ENCODE data around the gene CHAF1A. TPM values are rescaled to one million over a fixed set of nuclear protein-coding genes. Genes with fewer than 3 reads are reported as not detected.

The CHAF1A gene
- total and polyA plus RNA-seq, 4 donors, result 5.2 to 9.3 (median 6.7) TPM

DNA sequence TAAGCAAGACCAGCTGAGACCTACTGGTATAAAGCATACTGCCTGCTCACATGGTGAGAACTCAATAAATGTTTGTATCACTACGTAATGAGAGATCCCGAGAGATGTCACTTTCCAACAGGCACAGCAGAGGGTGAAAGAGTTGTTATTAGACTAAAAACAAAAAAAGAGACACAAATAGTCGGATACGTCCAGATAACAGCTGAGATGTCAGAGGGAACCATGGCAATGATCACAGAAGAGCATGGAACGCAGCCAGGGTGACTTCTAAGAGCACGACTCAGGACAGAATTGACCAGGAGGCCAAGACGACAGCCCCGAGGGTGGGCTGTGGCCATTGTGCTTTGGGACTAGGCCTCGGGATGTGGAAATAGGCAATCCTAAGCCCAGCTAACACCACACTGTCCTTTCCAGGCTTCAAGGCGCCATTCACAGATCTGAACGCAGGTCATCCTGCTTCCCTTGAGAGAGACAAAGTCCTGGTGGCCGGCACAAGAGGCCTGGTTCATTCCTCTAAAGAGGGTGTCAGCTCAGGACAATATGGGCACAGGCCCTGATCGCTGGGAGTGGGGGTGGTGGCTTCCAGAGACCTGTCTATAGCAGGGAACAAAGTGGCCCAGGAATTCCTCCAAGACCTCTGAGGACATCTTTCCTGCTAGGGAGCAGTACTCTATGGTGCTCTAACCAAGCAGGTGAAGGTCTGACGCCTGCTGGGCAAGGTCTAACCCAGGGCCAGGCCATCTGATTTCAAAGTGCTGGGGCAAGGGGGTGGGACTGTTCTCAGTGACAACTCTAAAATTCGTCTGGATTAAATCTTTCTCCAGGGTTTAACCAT is 5.3 kb upstream of the CHAF1A start:
- 77 to 78% methylated on average over 15 of the region's 15 CpGs for WGBS, 2 donors
- no peaks in the 10 kb centered on the region for H3K9me3 ChIP-seq (ENCODE audit: control insufficient read depth, low read length)
- H3K27me3 ChIP-seq (ENCODE audit: control insufficient read depth in 1 of 2, insufficient read depth in 2 of 2, low read length in 1 of 2), result no peaks in the 10 kb centered on the region
- ATAC-seq (ENCODE audit: low FRiP score), result no peak
- no peak for DNase-seq
- H3K4me3 ChIP-seq (ENCODE audit: low read length in 2 of 2), result no peak overlapping the region
- no peaks in the 10 kb centered on the region for H3K4me1 ChIP-seq (ENCODE audit: control insufficient read depth in 1 of 2, insufficient read depth in 2 of 2, low read length in 2 of 2)
- intact Hi-C loops (cut with DNase I), result no loop called here
- H3K36me3 ChIP-seq (ENCODE audit: control insufficient read depth in 1 of 2, insufficient read depth in 2 of 2, low read length in 1 of 2), result no peaks in the 10 kb centered on the region
- no peak overlapping the region for H3K27ac ChIP-seq (ENCODE audit: low read depth in 1 of 2, low read length in 2 of 2)

DNA sequence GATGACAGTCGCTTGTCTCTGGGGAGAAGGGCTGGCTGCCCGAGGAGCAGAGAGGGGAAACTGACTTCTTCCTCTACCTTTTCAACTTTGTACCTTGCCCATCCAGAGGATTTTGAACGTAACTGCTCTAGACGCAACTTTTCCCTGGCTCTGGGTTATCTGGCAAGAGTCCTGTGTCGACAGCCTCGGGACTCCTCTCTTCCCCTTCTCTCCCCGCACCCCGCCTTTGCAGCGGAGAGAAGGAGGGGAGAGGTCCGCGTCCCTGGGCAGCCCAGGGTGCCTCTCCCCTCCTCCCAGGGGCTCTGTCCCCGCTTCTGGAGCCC is 2.7 kb upstream of the CHAF1A start:
- peak overlapping the region; percentile 62 to 98 for H3K4me3 ChIP-seq (ENCODE audit: low read length in 2 of 2)
- peak overlapping the region; percentile 25 to 53 for H3K27ac ChIP-seq (ENCODE audit: low read depth in 1 of 2, low read length in 2 of 2)
- no peaks in the 10 kb centered on the region for H3K4me1 ChIP-seq (ENCODE audit: control insufficient read depth in 1 of 2, insufficient read depth in 2 of 2, low read length in 2 of 2)
- intact Hi-C loops (cut with DNase I), result loop anchor here (1.0 to 5.0 kb wide), 5 partner anchors 57 to 152 kb away; partner anchors contain the start of genes MPND (in 1 of the 2), UBXN6 (in 1 of the 2) and YJU2 (in 1 of the 2)
- H3K36me3 ChIP-seq (ENCODE audit: control insufficient read depth in 1 of 2, insufficient read depth in 2 of 2, low read length in 1 of 2), result no peaks in the 10 kb centered on the region
- no peaks in the 10 kb centered on the region for H3K27me3 ChIP-seq (ENCODE audit: control insufficient read depth in 1 of 2, insufficient read depth in 2 of 2, low read length in 1 of 2)
- ATAC-seq (ENCODE audit: low FRiP score) (peak; percentile 9), DNase-seq (no peak)
- no peaks in the 10 kb centered on the region for H3K9me3 ChIP-seq (ENCODE audit: control insufficient read depth, low read length)
- 0 to 1% methylated on average over 8 to 12 of the region's 12 CpGs for WGBS, 2 donors

DNA sequence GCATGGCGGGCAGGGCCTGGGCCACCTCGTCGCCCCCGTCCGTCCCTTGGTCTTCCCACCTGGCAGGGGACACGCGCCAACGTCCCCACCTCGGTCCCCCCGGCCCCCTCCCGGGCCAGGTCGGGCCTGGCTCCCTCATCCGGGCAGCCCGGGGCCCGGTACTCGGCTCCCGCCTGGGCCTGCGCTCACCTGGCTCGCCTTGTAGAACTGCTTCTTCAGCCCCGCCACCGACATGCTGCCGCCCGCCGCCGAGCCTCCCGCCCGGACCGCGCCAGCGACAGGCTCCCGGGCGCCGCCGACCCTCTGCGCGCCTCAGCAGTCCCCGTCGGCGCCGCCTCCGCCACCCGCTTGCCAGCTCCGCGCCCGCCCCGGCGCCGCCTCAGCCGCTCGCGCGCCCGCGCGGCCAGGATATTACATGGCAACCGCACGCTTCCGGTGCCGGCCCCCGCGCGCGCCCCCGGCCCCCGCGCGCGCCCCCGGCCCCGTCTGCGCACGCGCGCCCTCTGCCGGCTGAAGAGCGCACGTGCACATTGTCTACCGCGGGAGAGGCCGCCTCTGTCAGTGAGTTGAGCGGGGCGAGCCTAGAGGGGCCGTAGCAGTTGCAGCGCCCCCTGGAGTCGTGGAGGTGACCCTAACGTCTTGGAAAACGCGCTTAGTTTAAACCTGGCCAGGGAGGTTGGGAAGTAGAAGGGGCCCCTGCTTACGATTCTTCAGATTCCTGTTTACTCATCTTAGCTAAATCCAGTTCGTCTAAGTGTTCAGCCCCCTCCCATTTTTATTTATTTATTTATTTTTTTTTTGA is 2.1 kb upstream of the CHAF1A start, which contains the start of gene SH3GL1:
Gene SH3GL1, minus strand, starts transcription at position 413 of the 802 bp plus-strand sequence. Its CDS starts 179 bp downstream, at position 234.
- ATAC-seq (ENCODE audit: low FRiP score), result peak; percentile 89
- H3K27ac ChIP-seq (ENCODE audit: low read depth in 1 of 2, low read length in 2 of 2), result peak within 1 kb of the TSS; percentile 39 to 53
- no peaks in the 10 kb centered on the region for H3K36me3 ChIP-seq (ENCODE audit: control insufficient read depth in 1 of 2, insufficient read depth in 2 of 2, low read length in 1 of 2)
- H3K27me3 ChIP-seq (ENCODE audit: control insufficient read depth in 1 of 2, insufficient read depth in 2 of 2, low read length in 1 of 2), result no peaks in the 10 kb centered on the region
- DNase-seq, result peak; percentile 93 to 96
- WGBS, 2 donors, result 1% methylated on average over 58 to 90 of the region's 90 CpGs
- H3K9me3 ChIP-seq (ENCODE audit: control insufficient read depth, low read length), result no peaks in the 10 kb centered on the region
- H3K4me1 ChIP-seq (ENCODE audit: control insufficient read depth in 1 of 2, insufficient read depth in 2 of 2, low read length in 2 of 2), result no peaks in the 10 kb centered on the region
- H3K4me3 ChIP-seq (ENCODE audit: low read length in 2 of 2), result peak within 1 kb of the TSS; percentile 62 to 98
- intact Hi-C loops (cut with DNase I), result loop anchor here (1.0 to 5.0 kb wide), 5 partner anchors 57 to 153 kb away; partner anchors contain the start of genes MPND (in 1 of the 2), UBXN6 (in 1 of the 2) and YJU2 (in 1 of the 2)

DNA sequence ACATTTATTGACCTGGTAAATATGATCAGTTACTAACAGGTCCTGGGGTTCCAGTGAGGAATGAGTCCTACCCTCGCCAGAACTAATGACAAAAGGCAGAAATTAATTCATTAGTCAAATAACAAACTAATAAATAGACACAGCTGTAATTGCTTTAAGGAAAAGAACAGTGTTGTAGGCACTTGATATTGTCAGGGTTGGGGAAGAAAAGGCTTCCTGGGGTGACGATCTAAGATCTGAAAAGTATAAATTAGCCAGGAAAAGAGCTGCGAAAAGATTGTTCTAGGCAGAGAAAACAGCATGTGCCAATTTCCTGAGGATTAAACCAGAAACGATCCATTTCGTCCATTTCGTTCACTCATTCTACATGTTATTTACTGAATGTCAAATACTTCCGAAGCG is 670 bp upstream of the CHAF1A start:
- H3K27me3 ChIP-seq (ENCODE audit: control insufficient read depth in 1 of 2, insufficient read depth in 2 of 2, low read length in 1 of 2), result no peaks in the 10 kb centered on the region
- intact Hi-C loops (cut with DNase I), result loop anchor here (2.0 to 5.0 kb wide), 5 partner anchors 55 to 154 kb away; partner anchors contain the start of genes UBXN6 (in 2 of the 2), MPND (in 1 of the 2) and YJU2 (in 1 of the 2)
- H3K9me3 ChIP-seq (ENCODE audit: control insufficient read depth, low read length), result no peaks in the 10 kb centered on the region
- H3K4me1 ChIP-seq (ENCODE audit: control insufficient read depth in 1 of 2, insufficient read depth in 2 of 2, low read length in 2 of 2), result no peaks in the 10 kb centered on the region
- ATAC-seq (ENCODE audit: low FRiP score), result no peak
- no peak for DNase-seq
- 0 to 2% methylated on average over 8 of the region's 8 CpGs for WGBS, 2 donors
- H3K27ac ChIP-seq (ENCODE audit: low read depth in 1 of 2, low read length in 2 of 2), result peak overlapping the region in 1 of 2 donors; percentile 41
- no peaks in the 10 kb centered on the region for H3K36me3 ChIP-seq (ENCODE audit: control insufficient read depth in 1 of 2, insufficient read depth in 2 of 2, low read length in 1 of 2)
- peak overlapping the region; percentile 20 to 32 for H3K4me3 ChIP-seq (ENCODE audit: low read length in 2 of 2)

DNA sequence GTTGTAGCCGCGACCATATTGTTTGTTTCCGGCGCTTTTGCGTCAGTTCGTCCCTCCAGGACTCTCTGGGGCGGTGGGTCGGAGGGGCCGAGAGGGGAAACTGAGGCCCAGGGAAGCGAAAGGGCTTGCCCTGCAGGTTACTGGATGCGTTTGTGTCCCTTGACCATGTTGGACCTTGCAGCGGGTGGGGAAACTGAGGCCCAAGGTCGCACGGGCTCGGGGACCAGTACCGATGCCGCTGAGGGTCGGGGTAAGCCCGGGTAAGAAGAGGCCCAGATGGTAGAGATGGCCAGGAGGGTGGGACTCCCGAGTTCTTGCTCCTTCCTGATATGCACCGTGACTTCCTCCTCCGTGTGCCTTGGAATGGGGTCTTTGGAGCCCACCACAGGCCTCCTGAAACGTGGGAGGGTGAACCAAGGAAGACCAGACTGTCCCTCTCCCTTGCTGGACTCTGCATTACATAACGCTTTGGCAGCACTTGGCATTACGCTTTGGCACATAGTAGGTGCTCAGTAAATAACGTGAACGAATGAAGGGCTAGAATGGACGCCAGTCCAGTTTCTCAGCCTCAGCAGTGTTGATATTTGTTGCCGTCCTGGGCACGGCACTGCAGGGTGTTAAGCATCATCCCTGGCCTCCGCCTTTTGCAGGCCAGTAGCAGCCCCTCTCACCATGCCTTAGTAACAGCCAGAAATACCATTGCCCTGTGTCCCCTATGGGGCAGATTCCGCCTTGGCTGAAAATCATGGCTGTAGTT is 743 bp downstream of the CHAF1A start:
- ATAC-seq (ENCODE audit: low FRiP score) (no peak), DNase-seq (no peak)
- Histone ChIP-seq H3K27ac (ENCODE audit: low read depth in 1 of 2, low read length in 2 of 2) (no peak overlapping the region), H3K9me3 (ENCODE audit: control insufficient read depth, low read length) (no peaks in the 10 kb centered on the region), H3K4me1 (ENCODE audit: control insufficient read depth in 1 of 2, insufficient read depth in 2 of 2, low read length in 2 of 2) (no peaks in the 10 kb centered on the region), H3K4me3 (ENCODE audit: low read length in 2 of 2) (peak overlapping the region; percentile 24 to 40), H3K27me3 (ENCODE audit: control insufficient read depth in 1 of 2, insufficient read depth in 2 of 2, low read length in 1 of 2) (no peaks in the 10 kb centered on the region), H3K36me3 (ENCODE audit: control insufficient read depth in 1 of 2, insufficient read depth in 2 of 2, low read length in 1 of 2) (no peaks in the 10 kb centered on the region)
- WGBS, 2 donors, result 10 to 11% methylated on average over 32 of the region's 32 CpGs
- intact Hi-C loops (cut with DNase I), result loop anchor here (2.0 to 5.0 kb wide), 5 partner anchors 54 to 156 kb away; partner anchors contain the start of genes UBXN6 (in 2 of the 2), MPND (in 1 of the 2) and YJU2 (in 1 of the 2)

DNA sequence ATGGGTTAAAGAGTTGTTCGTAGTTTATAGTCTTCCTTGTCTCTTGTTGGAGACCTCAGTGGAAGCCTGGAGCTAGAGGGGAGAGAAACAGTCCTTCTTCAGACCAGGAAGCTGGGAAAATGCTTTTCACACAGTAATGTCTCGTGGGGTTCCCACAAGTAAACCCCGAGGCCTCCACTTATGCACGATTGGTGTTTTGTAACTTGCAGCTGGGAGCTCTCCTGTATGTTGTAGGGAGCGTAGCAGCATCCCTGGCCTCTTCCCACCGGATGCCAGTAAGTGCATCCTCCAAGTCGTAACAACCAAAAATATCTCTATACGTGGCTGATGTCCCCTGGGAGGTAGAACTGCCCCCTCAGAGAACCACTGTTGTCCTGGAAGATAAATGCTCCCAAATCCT is 3.5 kb downstream of the CHAF1A start:
- Histone ChIP-seq H3K36me3 (ENCODE audit: control insufficient read depth in 1 of 2, insufficient read depth in 2 of 2, low read length in 1 of 2) (no peaks in the 10 kb centered on the region), H3K9me3 (ENCODE audit: control insufficient read depth, low read length) (no peaks in the 10 kb centered on the region), H3K4me1 (ENCODE audit: control insufficient read depth in 1 of 2, insufficient read depth in 2 of 2, low read length in 2 of 2) (no peaks in the 10 kb centered on the region), H3K4me3 (ENCODE audit: low read length in 2 of 2) (no peak overlapping the region), H3K27me3 (ENCODE audit: control insufficient read depth in 1 of 2, insufficient read depth in 2 of 2, low read length in 1 of 2) (no peaks in the 10 kb centered on the region), H3K27ac (ENCODE audit: low read depth in 1 of 2, low read length in 2 of 2) (no peak overlapping the region)
- intact Hi-C loops (cut with DNase I), result no loop called here
- ATAC-seq (ENCODE audit: low FRiP score), result no peak
- no peak for DNase-seq
- 89 to 90% methylated on average over 8 of the region's 8 CpGs for WGBS, 2 donors

DNA sequence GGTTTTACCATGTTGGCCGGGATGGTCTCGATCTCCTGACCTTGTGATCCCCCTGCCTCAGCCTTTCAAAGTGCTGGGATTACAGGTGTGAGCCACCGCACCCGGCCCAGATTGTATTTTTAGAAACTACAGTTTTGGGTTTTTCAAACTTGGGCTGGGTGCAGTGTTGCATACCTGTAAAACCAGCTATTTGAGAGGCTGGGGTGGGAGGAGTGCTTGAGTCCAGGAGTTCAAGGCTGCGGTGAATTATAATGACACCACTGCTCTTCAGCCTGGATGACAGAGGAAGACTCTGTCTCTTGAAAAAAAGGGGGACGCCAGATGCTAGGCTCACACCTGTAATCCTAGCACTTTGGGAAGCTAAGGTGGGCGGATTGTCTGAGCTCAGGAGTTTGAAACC is 4.2 kb downstream of the CHAF1A start:
- DNase-seq (no peak), ATAC-seq (ENCODE audit: low FRiP score) (no peak)
- Histone ChIP-seq H3K27me3 (ENCODE audit: control insufficient read depth in 1 of 2, insufficient read depth in 2 of 2, low read length in 1 of 2) (no peaks in the 10 kb centered on the region), H3K27ac (ENCODE audit: low read depth in 1 of 2, low read length in 2 of 2) (no peak overlapping the region), H3K4me3 (ENCODE audit: low read length in 2 of 2) (no peak overlapping the region), H3K36me3 (ENCODE audit: control insufficient read depth in 1 of 2, insufficient read depth in 2 of 2, low read length in 1 of 2) (no peaks in the 10 kb centered on the region), H3K4me1 (ENCODE audit: control insufficient read depth in 1 of 2, insufficient read depth in 2 of 2, low read length in 2 of 2) (no peaks in the 10 kb centered on the region), H3K9me3 (ENCODE audit: control insufficient read depth, low read length) (no peaks in the 10 kb centered on the region)
- 92 to 95% methylated on average over 7 of the region's 7 CpGs for WGBS, 2 donors
- intact Hi-C loops (cut with DNase I), result no loop called here

Data from aorta (tissue), 5 donors.